MM.1S (cell line): Measurements from ENCODE around the gene TCF25.

ENCODE experiments used
- DNase-seq: peaks from one replicate; pipeline ENCODE4 v3.0.0-alpha.2; 2015
- H2AFZ ChIP-seq: fragments of 300-600 bp; sonication (generic); 2 replicates; pipeline ENCODE4 v1.6.0; 2016; ENCODE audit warnings: antibody characterized with exemption, low read length
- H3F3A ChIP-seq: fragments of 300-600 bp; sonication (generic); 2 replicates; pipeline ENCODE4 v1.6.1; 2016; ENCODE audit warnings: mild to moderate bottlenecking, antibody characterized with exemption, low read length, moderate library complexity, mixed read lengths; ENCODE audit not compliant: insufficient read depth
- H3K27ac ChIP-seq: fragments of 300-600 bp; sonication (generic); 2 replicates; pipeline ENCODE4 v1.5.1; 2016; ENCODE audit warnings: mild to moderate bottlenecking, low read length
- H3K27me3 ChIP-seq: fragments of 300-600 bp; sonication (generic); replicated peaks from 2 replicates; pipeline ENCODE4 v1.6.0; 2016; ENCODE audit warnings: low read length; ENCODE audit not compliant: insufficient read depth
- H3K36me3 ChIP-seq: fragments of 300-600 bp; sonication (generic); replicated peaks from 2 replicates; pipeline ENCODE4 v1.6.1; 2016; ENCODE audit warnings: mild to moderate bottlenecking, low read length, mixed read lengths; ENCODE audit not compliant: insufficient read depth
- H3K4me1 ChIP-seq: fragments of 300-600 bp; sonication (generic); 2 replicates; pipeline ENCODE4 v1.6.1; 2016; ENCODE audit warnings: low read length, mixed read lengths
- H3K4me2 ChIP-seq: fragments of 300-600 bp; sonication (generic); 2 replicates; pipeline ENCODE4 v1.6.0; 2016; ENCODE audit warnings: low read depth, low read length
- H3K4me3 ChIP-seq: fragments of 300-600 bp; sonication (generic); 2 replicates; pipeline ENCODE4 v1.5.1; 2016; ENCODE audit warnings: low read length, mixed read lengths
- H3K79me2 ChIP-seq: fragments of 300-600 bp; sonication (generic); 2 replicates; pipeline ENCODE4 v1.6.1; 2016; ENCODE audit warnings: mixed run types, low read length, mixed read lengths
- H3K9ac ChIP-seq: fragments of 300-600 bp; sonication (generic); 2 replicates; pipeline ENCODE4 v1.6.1; 2016; ENCODE audit warnings: low read length, mixed read lengths
- H3K9me2 ChIP-seq: fragments of 300-600 bp; sonication (generic); replicated peaks from 2 replicates; pipeline ENCODE4 v1.6.1; 2016; ENCODE audit warnings: mild to moderate bottlenecking, low read length, mixed read lengths; ENCODE audit not compliant: insufficient read depth
- H3K9me3 ChIP-seq: fragments of 300-600 bp; sonication (generic); replicated peaks from 2 replicates; pipeline ENCODE4 v1.6.1; 2016; ENCODE audit warnings: mild to moderate bottlenecking, low read length, mixed read lengths; ENCODE audit not compliant: insufficient read depth
- H4K20me1 ChIP-seq: fragments of 300-600 bp; sonication (generic); 2 replicates; pipeline ENCODE4 v1.6.1; 2016; ENCODE audit warnings: mild to moderate bottlenecking, low read length, moderate library complexity, mixed read lengths; ENCODE audit not compliant: insufficient read depth
- EZH2 ChIP-seq: fragments of 300-600 bp; sonication (generic); optimal IDR thresholded peaks from 2 replicates; pipeline ENCODE3; 2017; ENCODE audit warnings: low read depth, mild to moderate bottlenecking, antibody characterized with exemption, low read length, mixed read lengths
- EZH2phosphoT487 ChIP-seq: fragments of 300-600 bp; sonication (generic); IDR thresholded peaks from 2 replicates; pipeline ENCODE4 v1.6.1; 2018; ENCODE audit warnings: antibody characterized with exemption, low read length
- TF ChIP-seq, protein P1 (sequence below): fragments of 300-600 bp; sonication (generic); IDR thresholded peaks from 2 replicates; pipeline ENCODE4 v1.5.1; 2016; ENCODE audit warnings: antibody characterized with exemption, low read length, mixed read lengths

Gene TCF25

DNA sequence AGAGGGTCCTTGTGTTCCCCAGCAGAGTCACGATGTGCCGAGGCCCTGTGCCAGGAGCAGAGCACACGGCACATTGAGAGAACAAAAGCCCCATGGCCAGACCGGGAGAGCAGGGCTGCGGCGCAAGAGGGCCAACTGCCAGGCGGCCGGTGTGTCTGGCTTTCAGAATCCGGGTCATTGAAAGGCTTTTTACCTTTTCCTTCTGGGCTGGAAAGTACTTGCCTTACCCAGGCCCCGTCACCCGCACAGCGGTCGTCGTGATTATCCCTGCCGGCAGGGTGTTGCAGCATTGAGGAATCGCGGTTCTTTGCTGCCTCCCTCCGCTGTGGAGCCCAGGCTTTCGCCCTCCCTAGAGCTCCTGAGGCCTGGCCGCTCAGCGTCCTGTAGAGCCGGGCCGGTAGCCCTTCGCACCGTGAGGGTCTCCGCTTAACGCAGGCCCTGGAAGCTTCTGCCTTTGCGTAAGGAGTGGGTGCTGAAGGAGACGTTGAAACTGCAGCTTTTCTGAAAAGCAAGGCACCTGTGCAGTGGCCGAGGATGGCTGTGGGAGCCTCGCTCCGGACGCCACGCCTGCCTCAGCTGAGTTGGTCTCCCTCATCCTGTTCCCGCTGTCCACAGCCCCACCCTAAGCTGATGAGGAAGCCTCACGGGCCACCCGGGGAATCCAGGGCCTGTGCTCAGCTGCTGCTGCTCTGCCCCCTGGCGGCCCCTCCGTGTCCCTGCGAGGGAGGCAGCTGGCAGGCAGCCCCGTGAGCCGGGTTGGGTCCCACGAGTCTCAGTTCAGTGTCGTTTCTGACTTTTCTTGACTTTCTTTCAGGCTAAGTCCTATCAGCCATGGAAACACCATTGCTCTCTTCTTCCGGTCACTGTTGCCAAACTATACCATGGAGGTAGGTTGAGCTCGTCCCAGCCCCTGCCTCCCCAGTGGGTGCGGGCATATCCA lies 36.7 kb downstream of the TCF25 start:
- no peaks in the 10 kb centered on the region for H3K9me2 ChIP-seq
- H3K79me2 ChIP-seq: no peaks in the 10 kb centered on the region
- no peaks in the 10 kb centered on the region for H3K27me3 ChIP-seq
- no peak overlapping the region for H3K4me3 ChIP-seq
- no peaks in the 10 kb centered on the region for H3K36me3 ChIP-seq
- H3K9me3 ChIP-seq: no peaks in the 10 kb centered on the region
- no peak overlapping the region for H3K27ac ChIP-seq
- H3K4me1 ChIP-seq: no peaks in the 10 kb centered on the region
- H3F3A ChIP-seq: no peaks in the 10 kb centered on the region
- TF ChIP-seq, protein P1, sequence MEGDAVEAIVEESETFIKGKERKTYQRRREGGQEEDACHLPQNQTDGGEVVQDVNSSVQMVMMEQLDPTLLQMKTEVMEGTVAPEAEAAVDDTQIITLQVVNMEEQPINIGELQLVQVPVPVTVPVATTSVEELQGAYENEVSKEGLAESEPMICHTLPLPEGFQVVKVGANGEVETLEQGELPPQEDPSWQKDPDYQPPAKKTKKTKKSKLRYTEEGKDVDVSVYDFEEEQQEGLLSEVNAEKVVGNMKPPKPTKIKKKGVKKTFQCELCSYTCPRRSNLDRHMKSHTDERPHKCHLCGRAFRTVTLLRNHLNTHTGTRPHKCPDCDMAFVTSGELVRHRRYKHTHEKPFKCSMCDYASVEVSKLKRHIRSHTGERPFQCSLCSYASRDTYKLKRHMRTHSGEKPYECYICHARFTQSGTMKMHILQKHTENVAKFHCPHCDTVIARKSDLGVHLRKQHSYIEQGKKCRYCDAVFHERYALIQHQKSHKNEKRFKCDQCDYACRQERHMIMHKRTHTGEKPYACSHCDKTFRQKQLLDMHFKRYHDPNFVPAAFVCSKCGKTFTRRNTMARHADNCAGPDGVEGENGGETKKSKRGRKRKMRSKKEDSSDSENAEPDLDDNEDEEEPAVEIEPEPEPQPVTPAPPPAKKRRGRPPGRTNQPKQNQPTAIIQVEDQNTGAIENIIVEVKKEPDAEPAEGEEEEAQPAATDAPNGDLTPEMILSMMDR: peak; percentile 51
- TF ChIP-seq EZH2: no peak
- H3K9ac ChIP-seq: no peak overlapping the region
- no peak overlapping the region for H2AFZ ChIP-seq
- no peak for DNase-seq
- no peaks in the 10 kb centered on the region for H4K20me1 ChIP-seq
- H3K4me2 ChIP-seq: no peak overlapping the region

DNA sequence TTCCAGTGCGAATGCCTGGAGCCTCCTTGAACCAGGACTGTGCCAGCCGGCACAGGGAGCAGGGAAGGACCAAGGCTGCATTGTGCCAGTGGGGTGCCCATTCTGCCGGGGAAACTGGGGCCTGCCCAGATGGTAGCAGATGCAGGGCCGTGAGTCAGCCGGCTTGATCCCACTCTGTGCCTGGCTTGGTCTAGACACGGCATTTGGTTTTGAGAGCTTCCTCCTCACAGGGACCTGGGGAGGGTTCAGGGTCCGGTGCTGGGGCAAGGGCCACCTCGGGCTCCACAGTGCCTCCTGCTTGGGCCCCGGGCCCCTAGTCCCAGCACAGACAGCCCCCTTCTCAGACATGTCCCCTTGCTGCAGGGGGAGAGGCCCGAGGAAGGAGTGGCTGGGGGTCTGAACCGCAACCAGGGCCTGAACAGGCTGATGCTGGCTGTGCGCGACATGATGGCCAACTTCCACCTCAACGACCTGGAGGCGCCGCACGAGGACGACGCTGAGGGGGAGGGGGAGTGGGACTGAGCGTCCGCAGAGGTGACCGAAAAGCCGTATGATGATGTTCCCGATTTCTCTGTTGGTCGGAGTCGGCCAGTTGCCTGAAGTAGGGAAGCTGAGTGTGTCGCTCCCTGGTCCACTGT lies 37.4 kb downstream of the TCF25 start:
- Histone ChIP-seq H3K27ac (no peak overlapping the region), H3K4me2 (no peak overlapping the region)
- TF ChIP-seq EZH2phosphoT487 (no peak), EZH2 (no peak)
- TF ChIP-seq, protein P1: no peak

DNA sequence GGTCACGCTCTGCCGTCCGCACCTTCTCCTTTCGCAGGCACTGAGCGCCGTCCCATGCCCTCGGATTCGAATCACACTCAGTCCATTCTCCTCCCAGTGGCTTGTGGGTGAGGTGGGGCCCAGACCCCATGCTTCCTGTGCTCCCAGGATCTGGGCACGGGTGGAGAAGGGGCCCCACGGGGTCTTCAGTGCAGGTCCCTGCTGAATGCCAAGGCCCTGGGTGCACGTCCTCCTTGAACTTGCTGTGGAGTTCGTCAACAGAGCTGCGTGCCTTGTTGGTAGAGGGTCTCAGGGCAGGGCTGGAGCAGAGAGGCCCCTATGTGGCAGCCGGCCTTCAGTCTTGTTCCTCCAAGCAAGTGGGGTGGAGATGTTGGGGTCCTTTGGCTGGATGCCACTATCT lies 38.0 kb downstream of the TCF25 start:
- Histone ChIP-seq H3K9ac (no peak overlapping the region), H3K4me3 (no peak overlapping the region)

More for the DNA sequence above, 37.4 kb downstream of the TCF25 start:
- H3F3A ChIP-seq: no peaks in the 10 kb centered on the region
- H3K79me2 ChIP-seq: no peaks in the 10 kb centered on the region
- no peaks in the 10 kb centered on the region for H4K20me1 ChIP-seq
- no peak overlapping the region for H3K9ac ChIP-seq
- H3K9me3 ChIP-seq: no peaks in the 10 kb centered on the region
- no peaks in the 10 kb centered on the region for H3K36me3 ChIP-seq
- DNase-seq: no peak
- H3K27me3 ChIP-seq: no peaks in the 10 kb centered on the region
- H2AFZ ChIP-seq: no peak overlapping the region
- H3K4me1 ChIP-seq: no peaks in the 10 kb centered on the region
- H3K4me3 ChIP-seq: no peak overlapping the region
- no peaks in the 10 kb centered on the region for H3K9me2 ChIP-seq

More for the DNA sequence above, 38.0 kb downstream of the TCF25 start:
- TF ChIP-seq, protein P1: no peak
- TF ChIP-seq EZH2phosphoT487: no peak
- TF ChIP-seq EZH2: no peak
- Histone ChIP-seq H3K79me2 (no peaks in the 10 kb centered on the region), H3K27ac (no peak overlapping the region), H3K9me3 (no peaks in the 10 kb centered on the region), H3K27me3 (no peaks in the 10 kb centered on the region), H2AFZ (no peak overlapping the region), H3K36me3 (no peaks in the 10 kb centered on the region), H4K20me1 (no peaks in the 10 kb centered on the region), H3F3A (no peaks in the 10 kb centered on the region), H3K9me2 (no peaks in the 10 kb centered on the region), H3K4me2 (no peak overlapping the region), H3K4me1 (no peaks in the 10 kb centered on the region)
- DNase-seq: no peak
